C1 segment of cervical spinal cord (tissue), 14 donors: Measurements from ENCODE around the gene SLC35A3.

Experiments
- DNase-seq, 14 donors: peaks; one replicate each; lab custom pipeline; 2025; lab: John Stamatoyannopoulos, UW

The SLC35A3 gene

GRCh38 chr1:100076319-100076718, 106.5 kb downstream of the SLC35A3 start:
- DNase-seq = no peak

DNA sequence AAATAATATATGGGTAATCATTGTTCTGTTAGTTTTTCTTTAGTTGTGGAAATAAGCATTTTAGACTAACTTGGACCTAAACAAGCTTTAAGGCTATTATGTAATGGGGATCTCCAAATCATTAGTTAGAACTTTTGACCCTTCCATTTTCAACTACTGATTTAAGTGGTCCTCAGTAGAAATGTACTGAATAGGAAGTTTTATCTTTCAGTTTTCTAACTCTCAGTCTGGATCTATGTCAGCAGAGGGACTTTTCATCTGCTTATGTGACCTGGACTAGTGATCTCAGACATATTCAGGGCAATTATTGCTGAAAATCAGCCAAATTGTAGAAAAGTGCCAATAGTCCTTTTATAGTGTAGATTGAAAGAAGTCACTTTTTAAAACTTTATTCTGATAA, 106.9 kb downstream of the SLC35A3 start:
- no peak for DNase-seq

DNA sequence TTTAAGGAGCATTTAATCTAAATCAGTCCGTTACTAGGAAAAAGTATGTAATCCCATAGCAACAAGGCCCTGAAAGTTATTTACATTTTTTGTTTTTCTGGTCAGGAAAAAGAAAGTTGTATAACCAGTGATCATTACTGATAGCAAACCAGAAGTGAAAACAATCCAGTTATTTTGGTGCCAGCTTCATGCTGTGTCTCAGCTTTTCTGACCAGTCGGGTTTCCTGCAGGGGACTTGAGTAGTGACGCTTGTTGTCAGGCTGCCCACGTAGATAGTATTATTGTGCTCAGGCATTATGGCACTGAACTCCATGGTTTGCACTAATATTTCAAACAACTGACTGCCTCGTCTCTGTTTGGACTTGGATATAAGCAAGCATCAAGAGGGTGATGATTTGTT, 107.7 kb downstream of the SLC35A3 start:
- peak in 1 of 14 donors; percentile 26 for DNase-seq

- no peak for DNase-seq
These were observed 110.5 kb downstream of the SLC35A3 start for GRCh38 chr1:100080331-100080730.
